ENCODE measurements around the gene POFUT1.
"Not testable (repeated sequence)": the region's sequence is repeated elsewhere in the genome, so short reads cannot be mapped to it uniquely, and the experiment has no call there.

Gene POFUT1

GRCh38 chr20:32188376-32189122, 19.1 kb upstream of the POFUT1 start:
- no peak for DNase-seq (ENCODE audit: low read depth in 1 of 2, low spot score in 1 of 2)

DNA sequence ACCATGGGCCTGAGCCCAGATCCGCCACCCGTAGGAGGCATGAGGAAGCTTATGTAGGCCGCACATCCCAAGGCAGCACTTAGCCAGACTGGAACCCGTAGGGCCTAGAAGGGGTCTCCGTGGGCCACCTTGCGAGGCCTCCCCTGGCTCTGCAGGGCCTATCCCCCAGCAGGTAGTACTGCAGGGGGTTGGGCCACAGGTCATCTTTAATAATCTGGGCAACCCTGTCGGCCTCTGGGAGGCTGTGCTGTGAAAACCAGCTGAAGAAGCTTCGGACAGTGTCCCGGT, 18.6 kb upstream of the POFUT1 start:
- no peak for DNase-seq (ENCODE audit: low read depth in 1 of 2, low spot score in 1 of 2)

GRCh38 chr20:32189691-32190615, 17.7 kb upstream of the POFUT1 start:
- DNase-seq (ENCODE audit: low read depth in 1 of 2, low spot score in 1 of 2): no peak

GRCh38 chr20:32190616-32191415, 16.9 kb upstream of the POFUT1 start:
- no peak for DNase-seq (ENCODE audit: low read depth in 1 of 2, low spot score in 1 of 2)

DNA sequence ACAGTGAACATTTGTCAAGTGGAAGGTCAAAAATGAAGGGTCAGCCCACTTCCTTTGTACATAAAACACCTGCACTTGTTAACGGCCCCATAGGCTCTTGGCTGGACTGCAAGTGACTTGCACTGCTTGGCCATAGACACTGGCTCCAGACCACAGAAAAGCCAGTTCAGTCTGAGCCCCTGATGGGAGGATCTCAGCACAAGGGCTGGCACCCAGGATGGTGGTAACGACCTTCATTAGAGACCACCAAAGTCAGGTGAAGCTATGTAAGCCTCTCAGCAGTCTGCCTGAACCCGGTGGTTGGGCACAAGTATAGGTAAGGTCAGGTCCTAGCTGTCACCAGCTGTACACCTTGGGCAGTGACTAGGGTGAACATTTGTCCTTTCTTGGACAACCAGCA, 16.3 kb upstream of the POFUT1 start:
- no peak for DNase-seq (ENCODE audit: low read depth in 1 of 2, low spot score in 1 of 2)

DNA sequence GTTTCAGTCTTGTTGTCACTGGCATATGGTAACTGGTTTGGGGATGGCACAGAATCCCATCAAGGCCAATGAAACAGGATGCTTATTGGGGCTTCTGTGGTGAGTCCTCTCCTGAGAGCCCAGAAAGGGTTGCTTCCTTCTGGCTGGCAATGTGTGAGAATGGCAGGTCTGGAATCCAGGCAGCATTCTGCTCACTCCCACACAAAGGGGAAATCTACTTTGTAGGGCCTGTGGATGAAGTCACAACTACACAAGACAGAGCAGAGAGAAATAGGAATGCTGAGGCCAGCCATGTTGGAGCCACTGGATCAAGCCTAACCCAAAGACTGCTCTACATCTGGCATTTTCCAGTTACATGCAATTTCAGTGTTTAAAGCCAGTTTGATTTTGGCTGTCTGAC, 15.8 kb upstream of the POFUT1 start:
- DNase-seq (ENCODE audit: low read depth in 1 of 2, low spot score in 1 of 2): no peak

GRCh38 chr20:32192698-32193097, 15.0 kb upstream of the POFUT1 start:
- DNase-seq (ENCODE audit: low read depth in 1 of 2, low spot score in 1 of 2): no peak

DNA sequence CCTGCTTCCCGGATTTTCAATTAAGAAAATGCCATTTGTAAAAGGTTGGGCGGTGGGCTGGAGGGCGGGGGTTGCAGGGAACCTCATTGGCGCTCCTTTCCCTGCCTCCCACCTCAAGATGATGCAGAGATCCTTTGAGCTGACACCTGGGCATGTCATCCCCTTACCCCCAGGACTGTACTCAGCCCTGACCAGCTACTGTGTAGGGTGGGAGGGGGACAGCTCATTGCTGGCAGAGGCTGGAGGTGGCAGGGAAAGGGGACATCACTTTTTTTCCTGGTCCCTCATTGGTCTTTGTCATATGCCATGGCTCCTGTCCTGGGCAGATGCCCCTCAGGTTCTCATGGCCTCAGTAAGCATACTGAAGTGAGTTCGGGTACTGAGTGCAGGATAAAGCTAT, 14.3 kb upstream of the POFUT1 start:
- DNase-seq (ENCODE audit: low read depth in 1 of 2, low spot score in 1 of 2): not testable (repeated sequence)

GRCh38 chr20:32193996-32194395, 13.7 kb upstream of the POFUT1 start:
- no peak for DNase-seq (ENCODE audit: low read depth in 1 of 2, low spot score in 1 of 2)

GRCh38 chr20:32195581-32195980, 12.1 kb upstream of the POFUT1 start:
- no peak for DNase-seq (ENCODE audit: low read depth in 1 of 2, low spot score in 1 of 2)

- DNase-seq (ENCODE audit: low read depth in 1 of 2, low spot score in 1 of 2): not testable (repeated sequence)
These were observed 11.1 kb upstream of the POFUT1 start for GRCh38 chr20:32196613-32197012.

DNA sequence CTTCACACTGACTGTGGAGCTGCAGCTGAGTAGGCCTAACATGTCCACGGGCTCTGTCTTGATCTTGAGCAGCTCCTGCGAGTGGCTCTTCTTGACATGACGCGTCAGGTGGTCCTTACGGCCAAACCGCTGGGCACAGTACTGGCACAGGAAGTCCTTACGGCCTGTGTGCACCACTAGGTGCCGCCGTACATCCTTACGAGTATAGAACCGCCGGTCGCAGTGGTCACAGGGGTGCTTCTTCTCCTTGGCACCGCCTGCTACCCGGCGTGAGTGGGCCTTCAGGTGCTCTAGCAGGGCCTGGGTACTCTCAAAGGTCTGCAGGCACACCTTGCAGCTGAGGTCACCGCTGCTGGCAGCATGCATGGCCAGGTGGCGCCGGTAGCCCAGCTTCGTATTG, 10.5 kb upstream of the POFUT1 start:
- not testable (repeated sequence) for DNase-seq (ENCODE audit: low read depth in 1 of 2, low spot score in 1 of 2)

DNA sequence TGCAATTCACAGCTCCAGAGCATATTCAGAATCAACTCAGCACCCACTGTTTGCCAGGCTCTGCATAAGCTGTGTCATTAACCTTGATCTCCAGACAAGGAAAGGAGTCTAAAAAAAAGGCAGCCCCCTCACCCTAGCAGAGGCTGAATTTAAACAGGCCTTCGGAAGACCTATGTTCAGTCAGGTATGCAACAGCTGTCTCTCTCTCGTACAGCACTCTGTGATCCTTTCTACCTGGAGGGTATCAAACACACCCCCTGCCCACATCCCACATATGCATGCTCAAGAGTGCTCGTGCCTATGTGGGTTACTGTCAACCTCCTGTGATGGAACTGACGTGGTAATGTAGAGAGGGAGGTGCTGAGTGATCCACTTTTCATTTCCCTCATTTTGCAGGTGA, 8.7 kb upstream of the POFUT1 start:
- no peak for DNase-seq (ENCODE audit: low read depth in 1 of 2, low spot score in 1 of 2)

GRCh38 chr20:32201296-32201976, 6.2 kb upstream of the POFUT1 start:
- no peak for DNase-seq (ENCODE audit: low read depth in 1 of 2, low spot score in 1 of 2)

GRCh38 chr20:32201977-32202363, 5.7 kb upstream of the POFUT1 start:
- no peak for DNase-seq (ENCODE audit: low read depth in 1 of 2, low spot score in 1 of 2)

GRCh38 chr20:32203356-32204204, 4.1 kb upstream of the POFUT1 start:
- no peak for DNase-seq (ENCODE audit: low read depth in 1 of 2, low spot score in 1 of 2)

DNA sequence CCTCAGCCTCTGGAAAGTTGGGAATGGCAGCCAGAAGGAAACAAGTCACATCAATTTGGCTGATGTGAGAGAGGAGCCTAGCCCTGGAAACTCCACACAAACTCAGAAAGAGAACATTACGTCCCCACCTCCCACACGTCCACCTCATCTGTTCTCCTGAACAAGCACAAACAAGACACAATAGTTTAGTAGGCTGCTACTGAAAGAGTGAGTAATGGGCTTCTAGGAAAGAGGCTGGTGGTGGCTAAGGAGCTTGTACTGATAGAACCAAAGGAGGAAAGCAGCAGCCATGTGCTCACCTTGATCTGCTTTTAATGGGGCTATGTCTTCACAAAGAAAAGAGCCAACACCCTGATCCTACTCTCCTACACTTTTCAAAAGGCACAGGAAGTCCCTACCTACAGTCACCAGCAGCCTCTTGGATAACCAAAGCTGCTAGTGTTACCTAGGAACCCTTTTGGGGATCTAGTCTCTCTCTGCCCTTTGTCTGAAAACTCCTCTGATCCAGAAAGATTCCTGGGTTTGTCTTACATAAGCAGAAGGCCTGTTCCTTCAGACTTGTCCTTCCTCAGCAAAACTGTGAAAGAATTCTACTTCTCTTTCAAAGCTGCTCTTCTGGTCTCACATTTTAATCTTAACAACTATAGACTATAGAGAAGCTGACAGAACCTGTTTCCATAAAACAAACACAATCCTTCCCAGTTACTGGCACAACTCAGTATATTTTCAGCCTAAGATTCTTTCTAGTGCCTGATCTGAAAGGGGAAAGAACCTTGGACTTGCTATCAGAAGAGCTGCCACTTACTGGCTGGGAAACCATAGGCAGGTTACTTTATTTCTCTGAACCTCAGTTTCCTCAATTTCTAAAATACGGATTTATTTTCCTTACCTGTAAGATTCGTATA, 3.2 kb upstream of the POFUT1 start:
- DNase-seq (ENCODE audit: low read depth in 1 of 2, low spot score in 1 of 2): peak in 1 of 2 donors; percentile 81

DNA sequence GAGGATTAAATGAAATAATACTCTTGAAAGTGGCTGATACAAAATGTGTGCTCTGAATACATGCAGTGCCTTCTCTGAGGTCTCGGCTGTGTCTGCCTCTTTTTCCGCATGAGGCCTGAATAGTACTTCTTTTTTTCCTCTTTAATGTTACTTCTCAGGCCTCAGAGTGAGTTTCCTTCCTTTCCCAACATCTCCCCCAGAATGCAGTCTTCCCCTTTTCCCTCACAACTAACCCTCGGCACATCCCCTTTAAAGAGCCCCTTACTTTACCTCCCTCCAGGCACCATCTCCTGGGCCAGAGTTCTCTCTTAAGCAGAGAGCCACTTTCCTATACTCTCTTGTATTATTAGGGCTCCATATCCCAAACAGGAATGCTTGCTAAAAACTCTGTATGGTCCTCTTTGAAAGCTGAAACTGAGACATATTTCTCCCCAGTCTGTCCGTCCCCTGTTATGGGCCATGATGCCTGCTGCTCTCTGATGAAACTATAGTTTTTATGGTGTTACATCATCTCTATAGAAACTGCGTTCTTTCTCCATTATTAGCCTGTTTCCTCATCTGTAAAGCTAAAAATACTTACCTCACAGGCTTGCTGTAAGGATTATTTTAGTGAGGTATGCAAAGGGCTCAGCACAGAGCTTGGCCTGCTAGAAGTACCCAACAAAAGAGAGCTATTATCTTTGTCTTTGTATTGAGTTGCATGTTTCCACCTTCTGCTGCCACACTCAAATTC, 2.4 kb upstream of the POFUT1 start:
- DNase-seq (ENCODE audit: low read depth in 1 of 2, low spot score in 1 of 2): no peak
